ENCODE results near the gene PM20D2.

- TF ChIP-seq CTCF (conservative IDR thresholded peaks at IDR 0.05) (no peak), EZH2 (IDR thresholded peaks at IDR 0.05; ENCODE audit: low read depth) (no peak)
Observed at GRCh38 chr6:89173634-89174033, 27.8 kb downstream of the PM20D2 start.
